ENCODE results near the gene G6PC3.

GRCh38 chr17:44076716-44077594 is 6.4 kb downstream of the G6PC3 start:
- TF ChIP-seq POLR2A (IDR thresholded peaks at IDR 0.05; ENCODE audit: low read depth, low read length) (no peak), POLR2AphosphoS5 (IDR thresholded peaks at IDR 0.05; ENCODE audit: low read depth, low read length) (no peak)
